BJ (cell line): ENCODE measurements around the gene MYO5C. TPM values are rescaled to one million over a fixed set of nuclear protein-coding genes. Genes with fewer than 3 reads are reported as not detected.

ENCODE experiments used
- CTCF ChIA-PET: fragments of 350-600 bp; formaldehyde crosslinking; extraction: SDS; loops from one replicate; lab custom pipeline; 2021; ENCODE audit warnings: antibody characterized with exemption, inconsistent platforms; lab: Yijun Ruan, JAX
- POLR2A ChIA-PET: fragments of 300-600 bp; sonication (Branson Sonifier 250); formaldehyde crosslinking; extraction: SDS; loops from one replicate; lab custom pipeline; 2021; ENCODE audit warnings: antibody characterized with exemption; lab: Charles Lee
- DNase-seq: peaks from one replicate; pipeline ENCODE4 v3.0.0-alpha.2; 2011; ENCODE audit warnings: low read depth
- H3K27me3 ChIP-seq: 2 replicates; pipeline ENCODE4 v1.6.0; 2011; ENCODE audit warnings: low read length; ENCODE audit not compliant: control insufficient read depth, insufficient read depth
- H3K36me3 ChIP-seq: 2 replicates; pipeline ENCODE4 v1.5.1; 2011; ENCODE audit warnings: low read length; ENCODE audit not compliant: control insufficient read depth, insufficient read depth
- H3K4me3 ChIP-seq: 2 replicates; pipeline ENCODE4 v1.5.1; 2011; ENCODE audit warnings: low read depth, mild to moderate bottlenecking, control low read depth, low read length
- CTCF ChIP-seq: IDR thresholded peaks from 2 replicates; pipeline ENCODE4 v1.5.1; 2011; ENCODE audit warnings: low read depth, mild to moderate bottlenecking, control low read depth, inconsistent platforms, low read length, moderate library complexity; ENCODE audit not compliant: insufficient read depth
- polyA plus RNA-seq: library from polyadenylated mRNA; depleted of rRNA; stranded (reverse); fragments of >200 nt; gene quantifications from 2 replicates; pipeline ENCODE4 v1.2.3, GENCODE V29; 2011

MYO5C gene
- polyA plus RNA-seq, 1 experiment = 0.13 TPM

- peaks cover 8% of the 10 kb centered on the region for H3K36me3 ChIP-seq
- H3K27me3 ChIP-seq = no peaks in the 10 kb centered on the region
- no peak for DNase-seq
- no peak for TF ChIP-seq CTCF
- POLR2A ChIA-PET = no interaction called here
- H3K4me3 ChIP-seq = no peak overlapping the region
- CTCF ChIA-PET = no interaction called here
These were observed 28.5 kb upstream of the MYO5C start for GRCh38 chr15:52324109-52324508.

- TF ChIP-seq CTCF = no peak
- no peak for DNase-seq
- H3K4me3 ChIP-seq = no peak overlapping the region
- no peaks in the 10 kb centered on the region for H3K27me3 ChIP-seq
- CTCF ChIA-PET = interaction anchor here (0.6 to 1.4 kb wide), 4 partner anchors 20 to 417 kb away, joined by 3 to 4 read pairs (median 3); no protein-coding TSS in a partner anchor
- H3K36me3 ChIP-seq = peaks cover 8% of the 10 kb centered on the region
- POLR2A ChIA-PET = no interaction called here
These were observed 23.3 kb upstream of the MYO5C start for GRCh38 chr15:52318729-52319500.

GRCh38 chr15:52317688-52318087 is 22.1 kb upstream of the MYO5C start:
- CTCF ChIA-PET = interaction anchor here (1.1 to 1.6 kb wide), 4 partner anchors 11 to 418 kb away, joined by 3 to 4 read pairs (median 4); no protein-coding TSS in a partner anchor
- POLR2A ChIA-PET = no interaction called here
- H3K27me3 ChIP-seq = no peaks in the 10 kb centered on the region
- peaks cover 8% of the 10 kb centered on the region for H3K36me3 ChIP-seq
- no peak for TF ChIP-seq CTCF
- no peak overlapping the region for H3K4me3 ChIP-seq
- no peak for DNase-seq

GRCh38 chr15:52317022-52317421 is 21.4 kb upstream of the MYO5C start:
- DNase-seq = no peak
- CTCF ChIA-PET = interaction anchor here (1.6 kb wide), 1 partner anchor 11 kb away, joined by 4 read pairs; no protein-coding TSS in a partner anchor
- no peak overlapping the region for H3K4me3 ChIP-seq

GRCh38 chr15:52309154-52309548 is 13.5 kb upstream of the MYO5C start:
- no peak for DNase-seq
- Histone ChIP-seq H3K4me3 (no peak overlapping the region), H3K36me3 (0 out of 2 replicates have a peak, but pooled peaks cover 1% of the 10 kb centered on the region), H3K27me3 (no peaks in the 10 kb centered on the region)
- TF ChIP-seq CTCF = no peak
- POLR2A ChIA-PET = no interaction called here
- CTCF ChIA-PET = no interaction called here

More at GRCh38 chr15:52317022-52317421, 21.4 kb upstream of the MYO5C start:
- no peak for TF ChIP-seq CTCF
- H3K36me3 ChIP-seq = peaks cover 6% of the 10 kb centered on the region
- H3K27me3 ChIP-seq = no peaks in the 10 kb centered on the region
- POLR2A ChIA-PET = interaction anchor here (0.5 kb wide), 1 partner anchor 18 kb away, joined by 4 read pairs; no protein-coding TSS in a partner anchor
